Measurements from ENCODE around the gene LYPD8.

The LYPD8 gene

GRCh38 chr1:248756636-248757035, 1.1 kb upstream of the LYPD8 start:
- DNase-seq, result no peak

- no peak for DNase-seq
Measured at GRCh38 chr1:248756151-248756550, 592 bp upstream of the LYPD8 start.

- DNase-seq, result no peak
Measured at GRCh38 chr1:248753708-248754280, 1.8 kb downstream of the LYPD8 start.

- DNase-seq, result no peak
Measured at GRCh38 chr1:248753029-248753594, 2.4 kb downstream of the LYPD8 start.

GRCh38 chr1:248752161-248753028, 3.2 kb downstream of the LYPD8 start:
- DNase-seq, result no peak

GRCh38 chr1:248751635-248752034, 3.9 kb downstream of the LYPD8 start:
- DNase-seq, result no peak

GRCh38 chr1:248751142-248751541, 4.4 kb downstream of the LYPD8 start:
- no peak for DNase-seq

- DNase-seq, result no peak
Measured at GRCh38 chr1:248750496-248750895, 5.1 kb downstream of the LYPD8 start.

- no peak for DNase-seq
Measured at GRCh38 chr1:248748211-248748610, 7.3 kb downstream of the LYPD8 start.

- DNase-seq, result no peak
Measured at GRCh38 chr1:248740876-248741275, 14.7 kb downstream of the LYPD8 start.

GRCh38 chr1:248739572-248740205, 15.9 kb downstream of the LYPD8 start:
- no peak for DNase-seq

GRCh38 chr1:248737457-248737856, 18.1 kb downstream of the LYPD8 start:
- no peak for DNase-seq

GRCh38 chr1:248736977-248737376, 18.6 kb downstream of the LYPD8 start:
- DNase-seq, result no peak

- no peak for DNase-seq
Measured at GRCh38 chr1:248733566-248733965, 22.0 kb downstream of the LYPD8 start.

- DNase-seq, result no peak
Measured at GRCh38 chr1:248730507-248731335, 24.8 kb downstream of the LYPD8 start.

- DNase-seq, result no peak
Measured at GRCh38 chr1:248714248-248714647, 41.3 kb downstream of the LYPD8 start.

GRCh38 chr1:248710305-248710900, 45.2 kb downstream of the LYPD8 start:
- DNase-seq, result no peak

GRCh38 chr1:248704606-248705005, 51.0 kb downstream of the LYPD8 start:
- DNase-seq, result no peak

- DNase-seq, result no peak
Measured at GRCh38 chr1:248703674-248704073, 51.9 kb downstream of the LYPD8 start.

GRCh38 chr1:248702714-248703113, 52.8 kb downstream of the LYPD8 start, which contains the start of gene OR14I1:
Gene OR14I1, minus strand, starts transcription at chr1:248702766.
- no peak for DNase-seq

GRCh38 chr1:248699099-248699498, 56.5 kb downstream of the LYPD8 start:
- no peak for DNase-seq

GRCh38 chr1:248697907-248698306, 57.7 kb downstream of the LYPD8 start:
- no peak for DNase-seq

Data from central memory CD4-positive, alpha-beta T cell (primary cell).